K562 (cell line): ENCODE measurements around the gene KIAA0040. TPM values are rescaled to one million over a fixed set of nuclear protein-coding genes. Genes with fewer than 3 reads are reported as not detected.

Experiments used
- ATAC-seq: fragments of 200-7000 bp; cut with Tn5 transposase; 3 replicates; pipeline ENCODE4 v1.9.1; 2020; ENCODE audit warnings: moderate library complexity
- BruUV-seq: library from RNA; stranded (reverse); fragments of 400-500 nt; replicated peaks from 2 replicates; lab custom pipeline; 2021; lab: Mats Ljungman, UMichigan
- CTCF ChIA-PET: fragments of 300-600 bp; formaldehyde crosslinking; extraction: SDS; loops from one replicate; lab custom pipeline; 2021; ENCODE audit warnings: low intra/inter-chr PET ratio; lab: Yijun Ruan, JAX
- POLR2A ChIA-PET: fragments of 300-600, 350-650 bp; sonication (Branson Sonifier 250); formaldehyde crosslinking; extraction: SDS; loops from one replicate; lab custom pipeline; 2021; ENCODE audit warnings: antibody characterized with exemption, inconsistent platforms; lab: Yijun Ruan, JAX
- DNase-seq, 4 experiments: peaks; one replicate each; pipeline versions ENCODE4 v3.0.0 to v3.0.0-alpha.2; 2011 to 2018; ENCODE audit warnings: low spot score in 3 of 4, mixed read lengths in 3 of 4; ENCODE audit errors: extremely low read depth in 1 of 4
- FAIRE-seq: peaks from 2 replicates; lab custom pipeline; 2011; peaks lifted over from hg19 to GRCh38; lab: Jason Lieb, UNC
- H2AFZ ChIP-seq: 2 replicates; pipeline ENCODE4 v1.6.0; 2011; ENCODE audit warnings: low read depth, low read length, control low read depth, inconsistent platforms
- H3K27ac ChIP-seq: fragments of 200-600 bp; 3 replicates; pipeline ENCODE4 v1.8.0; 2011; ENCODE audit warnings: low read depth, mild to moderate bottlenecking, control low read depth, inconsistent platforms, low read length, moderate library complexity, mixed read lengths; ENCODE audit errors: extremely low read depth
- H3K27me3 ChIP-seq, 2 experiments: fragments of 300-600 bp in 1 of 2; 2 replicates in 1 of 2; 3 replicates in 1 of 2; pipeline versions ENCODE4 v1.6.0 to v1.8.0; 2011; ENCODE audit warnings: inconsistent platforms in 2 of 2, low read length in 2 of 2, mild to moderate bottlenecking in 1 of 2, mixed read lengths in 1 of 2, moderate library complexity in 1 of 2; ENCODE audit not compliant: control insufficient read depth in 2 of 2, insufficient read depth in 2 of 2
- H3K36me3 ChIP-seq: fragments of 300-600 bp; 3 replicates; pipeline ENCODE4 v1.8.0; 2011; ENCODE audit warnings: mild to moderate bottlenecking, low read length, inconsistent platforms; ENCODE audit not compliant: control insufficient read depth, insufficient read depth
- H3K4me1 ChIP-seq, 2 experiments: fragments of 200-600 bp in 1 of 2; replicated peaks in 1 of 2; 2 replicates in 1 of 2; 3 replicates in 1 of 2; pipeline versions ENCODE4 v1.5.1 to v1.8.0; 2011; ENCODE audit warnings: inconsistent platforms in 2 of 2, low read length in 2 of 2, mild to moderate bottlenecking in 1 of 2, mixed read lengths in 1 of 2, moderate library complexity in 1 of 2; ENCODE audit not compliant: control insufficient read depth in 2 of 2, insufficient read depth in 2 of 2
- H3K4me2 ChIP-seq: 2 replicates; pipeline ENCODE4 v1.6.1; 2011; ENCODE audit warnings: low read length, control low read depth, inconsistent platforms, mixed read lengths; ENCODE audit not compliant: insufficient read depth
- H3K4me3 ChIP-seq: fragments of 200-600 bp; sonication (generic), shearing (Covaris generic); 2 replicates; pipeline ENCODE4 v1.5.1; 2016; ENCODE audit warnings: control low read depth, inconsistent platforms
- H3K79me2 ChIP-seq: fragments of 200-600 bp; 3 replicates; pipeline ENCODE4 v1.8.0; 2011; ENCODE audit warnings: low read length, inconsistent platforms; ENCODE audit not compliant: control insufficient read depth, insufficient read depth
- H3K9ac ChIP-seq, 2 experiments: 2 replicates each; pipeline versions ENCODE4 v1.6.0 to v1.6.1; 2011; ENCODE audit warnings: low read depth in 2 of 2, low read length in 2 of 2, control low read depth in 1 of 2, inconsistent platforms in 1 of 2, mild to moderate bottlenecking in 1 of 2, mixed read lengths in 1 of 2; ENCODE audit not compliant: insufficient read depth in 1 of 2
- H3K9me1 ChIP-seq: one replicate; pipeline ENCODE4 v1.6.0; 2011; ENCODE audit warnings: inconsistent platforms, mild to moderate bottlenecking, low read length, moderate library complexity; ENCODE audit not compliant: control insufficient read depth, insufficient read depth
- H3K9me3 ChIP-seq: replicated peaks from 2 replicates; pipeline ENCODE4 v1.5.1; 2011; ENCODE audit warnings: low read depth, low read length, inconsistent platforms; ENCODE audit not compliant: control insufficient read depth, insufficient read depth
- H4K20me1 ChIP-seq: replicated peaks from 2 replicates; pipeline ENCODE4 v1.6.1; 2011; ENCODE audit warnings: low read length, inconsistent platforms, mixed read lengths; ENCODE audit not compliant: control insufficient read depth, insufficient read depth
- ASH1L ChIP-seq: fragments of 450-650 bp; IDR thresholded peaks from 2 replicates; pipeline ENCODE4 v1.6.1; 2018; ENCODE audit warnings: borderline replicate concordance, mild to moderate bottlenecking, low read depth; ENCODE audit not compliant: partially characterized antibody
- ETS1 ChIP-seq: conservative IDR thresholded peaks from 2 replicates; pipeline ENCODE4 v1.6.1; 2011; ENCODE audit warnings: low read depth, mild to moderate bottlenecking, low read length; ENCODE audit not compliant: control insufficient read depth
- IFI16 ChIP-seq: fragments of 250-450 bp; sonication (Bioruptor Pico); IDR thresholded peaks from 2 replicates; pipeline ENCODE4 v2.1.2; 2022; ENCODE audit warnings: mild to moderate bottlenecking, inconsistent platforms
- SAFB2 ChIP-seq: fragments of 200-400 bp; formaldehyde crosslinking; IDR thresholded peaks from 2 replicates; pipeline ENCODE4 v1.6.1; 2018; ENCODE audit warnings: borderline replicate concordance, low read length, low read depth, moderate library complexity; ENCODE audit not compliant: severe bottlenecking
- STAT5A ChIP-seq: IDR thresholded peaks from 2 replicates; pipeline ENCODE4 v1.6.1; 2012; ENCODE audit warnings: low read length, inconsistent platforms, borderline replicate concordance
- ZNF316 ChIP-seq: fragments of 450-650 bp; IDR thresholded peaks from 2 replicates; pipeline ENCODE4 v1.6.1; 2016
- WGBS: fragments of 100-300 bp; shearing (Covaris generic); methylation state at CpG from one replicate; pipeline ENCODE4 v1.1.6; 2016; ENCODE audit warnings: low coverage, mixed read lengths; ENCODE audit not compliant: insufficient coverage; ENCODE audit errors: missing lambda C conversion rate; 5-methylcytosine and 5-hydroxymethylcytosine counted together
- in situ Hi-C: fragments of 300-500 bp; cut with MboI; formaldehyde crosslinking; loops from 4 replicates; pipeline ENCODE4 v1.15.0; 2018; ENCODE audit warnings: inconsistent platforms, mixed read lengths
- intact Hi-C: fragments of 100-400 bp; cut with micrococcal nuclease; formaldehyde crosslinking; loops from 2 replicates; pipeline ENCODE4 v1.14.2; 2022
- polyA plus RNA-seq, 8 experiments: library from polyadenylated mRNA; depleted of rRNA in 4 of 8; stranded (reverse) in 5 of 8; unstranded in 3 of 8; fragments of >200 nt; fragmentation: Nextera tagmentation in 2 of 8; fragmentation: Illumina TruSeq in 1 of 8; extraction: Ambion mirVana in 2 of 8; extraction: Trizol in 1 of 8; gene quantifications; 2 replicates each; pipeline versions ENCODE4 v1.2.1 to v1.2.3, GENCODE V29; 2011 to 2014; ENCODE audit warnings: inconsistent platforms in 1 of 8, missing spikeins in 1 of 8
- total RNA-seq, 7 experiments: library from RNA; depleted of rRNA in 6 of 7; stranded (reverse); fragments of >200 nt in 6 of 7; fragmentation: Illumina TruSeq in 2 of 7; extraction: Trizol in 2 of 7; gene quantifications; 2 replicates each; pipeline versions ENCODE4 v1.2.1 to v1.2.3, GENCODE V29; 2011 to 2021; ENCODE audit warnings: low replicate concordance in 1 of 7
- TF ChIP-seq, protein P1 (sequence below): sonication (generic); formaldehyde crosslinking; IDR thresholded peaks from 2 replicates; pipeline ENCODE4 v1.8.0; 2022; ENCODE audit warnings: missing genetic modification reagents, mild to moderate bottlenecking, borderline replicate concordance

Gene KIAA0040
- total and polyA plus RNA-seq, 9 of the 15 experiments (the other 6 are each of a cell fraction or from before 2014, with no cell fraction given), result 3.4 to 13.6 (median 7.1) TPM

DNA sequence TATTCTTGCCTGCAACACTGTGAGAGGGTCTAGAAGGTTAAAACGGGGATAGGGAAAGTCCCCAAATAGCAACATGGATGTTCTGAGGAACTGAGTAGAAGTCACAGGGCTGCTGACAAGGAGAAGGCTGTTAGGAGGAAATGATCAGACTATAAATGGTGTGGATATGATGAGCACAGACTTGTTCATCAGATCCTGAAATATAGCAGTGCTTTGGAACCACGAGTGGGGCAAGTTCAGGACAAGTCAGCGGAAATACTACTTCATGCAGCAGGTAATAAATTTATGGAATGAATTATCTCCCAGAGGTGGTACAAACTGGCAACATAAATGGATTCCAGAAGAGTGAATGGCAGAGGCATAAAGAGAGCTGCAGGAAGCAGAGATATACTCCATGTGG, 3.2 kb upstream of the KIAA0040 start:
- no peaks in the 10 kb centered on the region for H3K36me3 ChIP-seq
- H2AFZ ChIP-seq, result no peak overlapping the region
- POLR2A ChIA-PET, result interaction anchor here (0.6 to 0.7 kb wide), 2 partner anchors 17 to 614 kb away, joined by 3 read pairs; no protein-coding TSS in a partner anchor
- CTCF ChIA-PET, result no interaction called here
- H3K79me2 ChIP-seq, result peaks cover 8% of the 10 kb centered on the region; the same call in 1 of the 3 replicates
- in situ Hi-C loops (no loop called here), intact Hi-C loops (no loop called here)
- no peak overlapping the region for H3K9ac ChIP-seq
- no peaks in the 10 kb centered on the region for H4K20me1 ChIP-seq
- no peaks in the 10 kb centered on the region for H3K9me1 ChIP-seq
- no peaks in the 10 kb centered on the region for H3K9me3 ChIP-seq
- 9% methylated on average over 3 of the region's 3 CpGs for WGBS
- peaks cover 13 to 15% of the 10 kb centered on the region in 2 experiments for H3K27me3 ChIP-seq
- DNase-seq (no peak), ATAC-seq (no peak), FAIRE-seq (no peak)
- TF ChIP-seq IFI16, result no peak
- no peak for TF ChIP-seq ASH1L
- TF ChIP-seq STAT5A, result no peak
- TF ChIP-seq ETS1, result no peak
- no peak for TF ChIP-seq SAFB2
- TF ChIP-seq, protein P1, sequence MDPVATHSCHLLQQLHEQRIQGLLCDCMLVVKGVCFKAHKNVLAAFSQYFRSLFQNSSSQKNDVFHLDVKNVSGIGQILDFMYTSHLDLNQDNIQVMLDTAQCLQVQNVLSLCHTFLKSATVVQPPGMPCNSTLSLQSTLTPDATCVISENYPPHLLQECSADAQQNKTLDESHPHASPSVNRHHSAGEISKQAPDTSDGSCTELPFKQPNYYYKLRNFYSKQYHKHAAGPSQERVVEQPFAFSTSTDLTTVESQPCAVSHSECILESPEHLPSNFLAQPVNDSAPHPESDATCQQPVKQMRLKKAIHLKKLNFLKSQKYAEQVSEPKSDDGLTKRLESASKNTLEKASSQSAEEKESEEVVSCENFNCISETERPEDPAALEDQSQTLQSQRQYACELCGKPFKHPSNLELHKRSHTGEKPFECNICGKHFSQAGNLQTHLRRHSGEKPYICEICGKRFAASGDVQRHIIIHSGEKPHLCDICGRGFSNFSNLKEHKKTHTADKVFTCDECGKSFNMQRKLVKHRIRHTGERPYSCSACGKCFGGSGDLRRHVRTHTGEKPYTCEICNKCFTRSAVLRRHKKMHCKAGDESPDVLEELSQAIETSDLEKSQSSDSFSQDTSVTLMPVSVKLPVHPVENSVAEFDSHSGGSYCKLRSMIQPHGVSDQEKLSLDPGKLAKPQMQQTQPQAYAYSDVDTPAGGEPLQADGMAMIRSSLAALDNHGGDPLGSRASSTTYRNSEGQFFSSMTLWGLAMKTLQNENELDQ (CRISPR knock-in tag), result no peak
- no peak for TF ChIP-seq ZNF316
- peaks cover 6 to 10% of the 10 kb centered on the region in 2 experiments; a peak in 4 of 5 replicates for H3K4me1 ChIP-seq
- H3K4me2 ChIP-seq, result no peak overlapping the region
- H3K4me3 ChIP-seq, result no peak overlapping the region
- H3K27ac ChIP-seq, result no peak overlapping the region
- no TSS peak for BruUV-seq
